ENCODE data around the gene CLTCL1. TPM values are rescaled to one million over a fixed set of nuclear protein-coding genes. Genes with fewer than 3 reads are reported as not detected.
"Not testable (repeated sequence)": the region's sequence is repeated elsewhere in the genome, so short reads cannot be mapped to it uniquely, and the experiment has no call there.

CLTCL1 gene
- total RNA-seq, 2 donors from 2014 or later, result 19.1 to 29.7 TPM

DNA sequence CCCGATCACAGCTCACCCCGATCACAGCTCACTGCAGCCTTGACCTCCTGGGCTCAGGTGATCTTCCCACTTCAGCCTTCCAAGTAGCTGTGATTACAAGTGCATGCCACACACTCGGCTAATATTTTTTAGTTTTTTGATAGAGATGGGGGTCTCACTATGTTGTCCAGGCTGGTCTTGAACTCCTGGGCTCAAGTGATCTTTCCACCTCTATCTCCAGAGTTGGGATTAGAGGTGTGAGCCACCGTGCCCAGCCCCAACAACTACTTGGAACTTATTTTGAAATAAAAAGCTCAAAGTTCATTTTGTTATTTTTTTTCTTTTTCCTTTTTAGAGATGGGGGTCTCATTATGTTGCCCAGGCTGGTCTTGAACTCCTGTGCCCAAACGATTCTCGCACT lies 85.2 kb downstream of the CLTCL1 start:
- DNase-seq (ENCODE audit: low spot score), result no peak
- no peak overlapping the region for H3K27ac ChIP-seq
- no peaks in the 10 kb centered on the region for H3K9me3 ChIP-seq
- no peaks in the 10 kb centered on the region for H3K27me3 ChIP-seq
- no peak for TF ChIP-seq CTCF (IDR thresholded peaks at IDR 0.05)
- H3K4me1 ChIP-seq, result peaks cover 0 to 4% of the 10 kb centered on the region in 2 donors
- no peak overlapping the region for H3K4me3 ChIP-seq
- H3K36me3 ChIP-seq, result peaks cover 39% of the 10 kb centered on the region

DNA sequence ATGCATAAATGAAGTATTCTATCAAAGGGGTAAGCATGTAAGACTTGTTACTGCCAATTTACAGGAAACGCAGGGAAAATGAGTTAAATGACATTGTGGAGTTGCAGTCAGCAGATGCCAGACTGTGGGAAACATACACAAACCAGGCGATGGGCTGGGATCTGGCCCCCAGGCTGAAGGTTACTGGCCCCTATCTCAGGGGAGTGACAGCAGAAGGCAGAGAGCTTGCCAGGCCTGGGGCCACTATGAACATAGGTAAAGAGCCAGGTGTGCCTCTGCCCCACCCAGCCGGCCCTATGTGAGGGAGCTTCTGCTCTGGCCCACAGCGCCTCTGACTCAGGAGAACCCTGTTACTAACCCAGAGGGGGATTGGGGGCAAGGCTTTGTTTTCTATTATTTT lies 86.9 kb downstream of the CLTCL1 start:
- no peaks in the 10 kb centered on the region for H3K27me3 ChIP-seq
- no peaks in the 10 kb centered on the region for H3K9me3 ChIP-seq
- H3K4me1 ChIP-seq, result peaks cover 0 to 4% of the 10 kb centered on the region in 2 donors
- no peak overlapping the region for H3K4me3 ChIP-seq
- no peak overlapping the region for H3K27ac ChIP-seq
- peaks cover 30% of the 10 kb centered on the region for H3K36me3 ChIP-seq
- DNase-seq (ENCODE audit: low spot score), result no peak
- TF ChIP-seq CTCF (IDR thresholded peaks at IDR 0.05), result no peak

GRCh38 chr22:19203834-19204233 lies 87.7 kb downstream of the CLTCL1 start:
- no peaks in the 10 kb centered on the region for H3K9me3 ChIP-seq
- no peak overlapping the region for H3K27ac ChIP-seq
- DNase-seq (ENCODE audit: low spot score), result no peak
- peaks cover 30% of the 10 kb centered on the region for H3K36me3 ChIP-seq
- H3K27me3 ChIP-seq, result no peaks in the 10 kb centered on the region
- no peak overlapping the region for H3K4me3 ChIP-seq
- peaks cover 0 to 4% of the 10 kb centered on the region in 2 donors for H3K4me1 ChIP-seq
- no peak for TF ChIP-seq CTCF (IDR thresholded peaks at IDR 0.05)

GRCh38 chr22:19202799-19203186 lies 88.7 kb downstream of the CLTCL1 start:
- H3K4me1 ChIP-seq; DNase-seq (ENCODE audit: low spot score); H3K27ac ChIP-seq; H3K4me3 ChIP-seq; H3K27me3 ChIP-seq; H3K9me3 ChIP-seq: not testable (repeated sequence)
- peaks cover 21% of the 10 kb centered on the region for H3K36me3 ChIP-seq

- Histone ChIP-seq H3K4me3 (no peak overlapping the region), H3K9me3 (no peaks in the 10 kb centered on the region), H3K27me3 (no peaks in the 10 kb centered on the region), H3K36me3 (peaks cover 15% of the 10 kb centered on the region), H3K27ac (no peak overlapping the region), H3K4me1 (peaks cover 0 to 4% of the 10 kb centered on the region in 2 donors)
- no peak for DNase-seq (ENCODE audit: low spot score)
- TF ChIP-seq CTCF (IDR thresholded peaks at IDR 0.05), result no peak
Measured at GRCh38 chr22:19201869-19202798, 89.4 kb downstream of the CLTCL1 start.

DNA sequence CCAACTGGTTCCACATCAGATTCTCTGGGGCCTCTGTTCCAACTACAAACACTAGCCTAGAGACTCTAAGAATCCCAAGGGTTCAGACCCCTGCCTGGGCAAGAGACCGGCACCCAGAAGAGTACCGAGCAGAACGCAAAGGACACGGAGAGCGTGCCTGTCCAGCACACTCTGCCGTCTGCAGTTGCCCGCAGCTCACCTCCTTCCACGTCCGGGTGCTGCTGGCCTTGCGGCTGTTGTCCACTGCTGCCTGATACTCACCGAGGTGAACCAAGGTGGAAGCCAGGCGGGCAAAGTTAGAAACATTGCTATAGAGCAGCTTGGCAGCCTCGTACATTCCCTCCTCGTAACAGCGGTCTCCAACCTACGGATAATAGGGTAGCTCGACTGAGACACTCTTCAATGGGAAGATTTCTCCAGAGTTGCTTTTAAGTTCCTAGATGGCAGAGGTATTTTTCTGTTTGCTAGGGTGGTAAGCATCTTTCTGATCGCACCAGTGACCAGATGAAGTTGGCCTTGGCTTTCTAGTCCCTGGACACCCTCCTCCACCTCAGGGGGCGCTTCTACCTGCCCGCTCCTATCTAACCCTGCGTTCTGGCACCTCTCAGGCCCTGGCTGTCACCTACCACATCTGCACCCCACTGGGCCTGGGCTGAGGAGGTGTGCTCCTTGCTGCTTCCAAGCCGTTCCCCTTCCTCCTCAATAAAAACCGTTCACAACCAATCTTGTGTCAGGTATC lies 90.2 kb downstream of the CLTCL1 start:
- no peak for DNase-seq (ENCODE audit: low spot score)
- Histone ChIP-seq H3K4me1 (peaks cover 0 to 4% of the 10 kb centered on the region in 2 donors), H3K4me3 (no peak overlapping the region), H3K9me3 (no peaks in the 10 kb centered on the region), H3K27ac (no peak overlapping the region), H3K36me3 (peaks cover 11% of the 10 kb centered on the region), H3K27me3 (no peaks in the 10 kb centered on the region)
- no peak for TF ChIP-seq CTCF (IDR thresholded peaks at IDR 0.05)
